IPS DF 4.7 (cell line): Measurements from ENCODE around the gene ENOX1.
"Not testable (repeated sequence)": the region's sequence is repeated elsewhere in the genome, so short reads cannot be mapped to it uniquely, and the experiment has no call there.

Experiments
- DNase-seq: peaks from one replicate; pipeline ENCODE4 v3.0.0-alpha.2; 2013; ENCODE audit warnings: low spot score; ENCODE audit errors: extremely low read depth

Gene ENOX1

GRCh38 chr13:43168434-43168833 is 618.3 kb downstream of the ENOX1 start:
- DNase-seq = not testable (repeated sequence)

GRCh38 chr13:43167731-43168130 is 619.0 kb downstream of the ENOX1 start:
- DNase-seq = no peak

DNA sequence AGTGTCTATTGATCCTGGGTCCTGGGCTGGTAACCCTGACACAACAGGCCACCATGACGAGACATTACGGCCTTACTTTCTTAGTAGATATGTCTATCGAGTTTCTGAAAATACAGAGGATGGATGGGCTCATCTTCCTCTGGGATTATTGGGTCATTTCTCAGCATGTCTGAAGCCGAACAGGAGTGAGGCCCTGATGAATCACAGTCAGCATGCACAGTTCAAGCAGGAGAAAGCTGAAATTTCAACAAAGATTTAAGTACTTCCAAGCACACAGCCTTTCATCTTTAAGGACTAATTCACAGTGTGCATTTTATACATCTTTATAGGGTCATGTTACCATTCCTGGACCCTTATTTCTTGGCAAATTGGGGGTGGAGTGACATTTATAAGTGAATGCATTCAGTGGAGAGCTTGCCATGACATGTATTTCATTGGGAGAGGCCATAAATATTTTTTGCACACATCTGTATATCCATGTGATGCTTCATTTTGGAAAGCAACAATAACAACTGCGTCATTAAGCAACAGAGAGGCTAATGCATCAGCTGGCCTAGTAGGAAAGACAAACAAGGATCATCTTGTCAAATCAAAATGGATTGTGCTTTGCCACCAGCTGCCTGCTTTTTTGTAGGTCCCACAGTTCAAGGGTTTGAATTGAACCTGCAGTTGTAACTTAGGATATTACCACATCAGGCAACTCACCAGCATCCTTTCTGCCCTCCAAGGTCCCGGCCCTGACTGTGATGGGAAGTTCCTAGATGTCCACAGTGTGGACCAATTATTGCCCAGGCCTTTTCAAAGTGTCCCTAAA is 619.9 kb downstream of the ENOX1 start:
- DNase-seq = no peak
